Measurements from ENCODE around the gene PLIN4. TPM values are rescaled to one million over a fixed set of nuclear protein-coding genes. Genes with fewer than 3 reads are reported as not detected.

Gene PLIN4
- total RNA-seq, 2 experiments from 2014 or later, result 0.13 to 0.32 TPM

GRCh38 chr19:4473011-4473762, 45.1 kb downstream of the PLIN4 start:
- no peak overlapping the region for H2AFZ ChIP-seq (ENCODE audit: low read length)
- CTCF ChIA-PET (ENCODE audit: unreplicated experiment), result no interaction called here

GRCh38 chr19:4472174-4472974, 45.9 kb downstream of the PLIN4 start, which contains the start of gene HDGFL2:
Gene HDGFL2, plus strand, starts transcription at chr19:4472297. Its CDS starts 54 bp downstream, at chr19:4472351.
- no peak for DNase-seq (ENCODE audit: low spot score)
- intact Hi-C loops (cut with micrococcal nuclease; ENCODE audit: unreplicated experiment), result loop anchor here (5.0 kb wide), 1 partner anchor 70 kb away; the partner anchor contains the start of genes CHAF1A and SH3GL1
- H3K9me3 ChIP-seq (ENCODE audit: low read length), result no peaks in the 10 kb centered on the region
- peak within 1 kb of the TSS; percentile 91 for H3K4me2 ChIP-seq (ENCODE audit: low read length)
- no TSS peak for BruUV-seq (replicated peaks)
- H2AFZ ChIP-seq (ENCODE audit: low read length), result peak within 1 kb of the TSS; percentile 82; the same call in 1 of the 2 replicates
- H3K4me1 ChIP-seq (ENCODE audit: insufficient read depth, low read length, poor library complexity, severe bottlenecking), result peaks cover 30% of the 10 kb centered on the region
- H3K36me3 ChIP-seq (ENCODE audit: insufficient read depth, low read length), result peaks cover 18% of the 10 kb centered on the region
- ChIA-PET CTCF (ENCODE audit: unreplicated experiment) (no interaction called here), POLR2A (interaction anchor here (0.6 to 1.3 kb wide), 4 partner anchors 16 to 332 kb away, joined by 4 read pairs; partner anchors contain the start of gene CHAF1A)
- TF ChIP-seq EZH2phosphoT487 (IDR thresholded peaks at IDR 0.05; ENCODE audit: borderline replicate concordance, low read depth, low read length) (no peak), CTCF (conservative IDR thresholded peaks at IDR 0.05; ENCODE audit: low read length) (no peak)
- peaks cover 27% of the 10 kb centered on the region for H3K79me2 ChIP-seq (ENCODE audit: insufficient read depth, low read depth, low read length)
- H4K20me1 ChIP-seq (ENCODE audit: insufficient read depth, low read length), result no peaks in the 10 kb centered on the region
- peak within 1 kb of the TSS; percentile 88 for H3K27ac ChIP-seq (ENCODE audit: low read depth, low read length, poor library complexity, severe bottlenecking)
- peak within 1 kb of the TSS; percentile 98 for H3K4me3 ChIP-seq (ENCODE audit: low read depth, low read length, poor library complexity, severe bottlenecking)
- H3K9me2 ChIP-seq (ENCODE audit: insufficient read depth, low read length), result no peaks in the 10 kb centered on the region

More at GRCh38 chr19:4473011-4473762, 45.1 kb downstream of the PLIN4 start:
- no peak for DNase-seq (ENCODE audit: low spot score)
- no peaks in the 10 kb centered on the region for H4K20me1 ChIP-seq (ENCODE audit: insufficient read depth, low read length)
- no peaks in the 10 kb centered on the region for H3K9me2 ChIP-seq (ENCODE audit: insufficient read depth, low read length)
- H3K79me2 ChIP-seq (ENCODE audit: insufficient read depth, low read depth, low read length), result peaks cover 27% of the 10 kb centered on the region
- H3K4me2 ChIP-seq (ENCODE audit: low read length), result peak overlapping the region; percentile 91
- no TSS peak for BruUV-seq (replicated peaks)
- POLR2A ChIA-PET, result interaction anchor here (0.6 to 0.7 kb wide), 2 partner anchors 17 to 71 kb away, joined by 3 to 4 read pairs; partner anchors contain the start of gene CHAF1A
- H3K27ac ChIP-seq (ENCODE audit: low read depth, low read length, poor library complexity, severe bottlenecking), result no peak overlapping the region
- intact Hi-C loops (cut with micrococcal nuclease; ENCODE audit: unreplicated experiment), result loop anchor here (5.0 kb wide), 1 partner anchor 71 kb away; the partner anchor contains the start of genes CHAF1A and SH3GL1
- H3K36me3 ChIP-seq (ENCODE audit: insufficient read depth, low read length), result peaks cover 22% of the 10 kb centered on the region
- TF ChIP-seq EZH2phosphoT487 (IDR thresholded peaks at IDR 0.05; ENCODE audit: borderline replicate concordance, low read depth, low read length), result no peak
- TF ChIP-seq CTCF (conservative IDR thresholded peaks at IDR 0.05; ENCODE audit: low read length), result no peak
- H3K4me1 ChIP-seq (ENCODE audit: insufficient read depth, low read length, poor library complexity, severe bottlenecking), result peaks cover 30% of the 10 kb centered on the region
- peak overlapping the region; percentile 98 for H3K4me3 ChIP-seq (ENCODE audit: low read depth, low read length, poor library complexity, severe bottlenecking)
- H3K9me3 ChIP-seq (ENCODE audit: low read length), result no peaks in the 10 kb centered on the region
